WI38 (cell line): Measurements from ENCODE around the gene SPTBN4.
"Not testable (repeated sequence)": the region's sequence is repeated elsewhere in the genome, so short reads cannot be mapped to it uniquely, and the experiment has no call there.

Experiments used
- H3K4me3 ChIP-seq: 2 replicates; pipeline ENCODE4 v1.5.1; 2011; ENCODE audit warnings: low read depth, mild to moderate bottlenecking, control low read depth, low read length
- TF ChIP-seq, protein P1 (sequence below): IDR thresholded peaks from 2 replicates; pipeline ENCODE4 v1.5.1; 2012; ENCODE audit warnings: low read depth, mild to moderate bottlenecking, control low read depth, low read length

Gene SPTBN4

DNA sequence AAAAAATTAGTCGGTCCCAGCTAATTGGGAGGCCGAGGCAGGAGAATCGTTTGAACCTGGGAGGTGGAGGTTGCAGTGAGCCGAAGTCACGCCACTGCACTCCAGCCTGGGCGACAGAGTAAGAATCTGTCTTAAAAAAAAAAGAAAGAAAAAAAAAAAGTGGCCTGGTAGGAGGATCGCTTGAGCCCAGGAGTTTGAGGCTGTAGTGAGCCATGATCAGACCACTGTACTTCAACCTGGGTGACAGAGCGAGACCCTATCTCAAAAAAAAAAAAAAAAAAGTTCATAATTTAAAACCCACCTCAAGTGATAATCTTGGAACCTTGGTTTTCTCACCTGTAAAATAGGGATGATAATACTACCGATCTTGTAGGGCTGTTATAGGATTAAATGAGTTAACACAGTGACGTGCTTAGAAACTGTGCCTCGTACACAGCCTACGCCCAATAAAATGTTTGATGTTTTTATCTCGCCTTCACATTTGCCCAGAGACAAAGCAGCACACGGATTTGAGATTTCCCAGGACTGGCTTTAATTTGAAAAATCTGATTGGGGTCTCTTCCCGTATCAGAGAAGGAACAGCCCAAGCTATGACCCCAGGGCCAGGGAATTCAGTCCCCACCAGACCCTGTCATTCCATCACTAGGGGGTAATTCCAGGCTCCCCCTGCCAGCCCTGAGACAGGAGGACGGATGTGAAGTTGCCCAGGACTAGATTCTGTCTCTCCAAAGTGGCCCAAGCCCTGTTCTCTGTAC is 44.6 kb upstream of the SPTBN4 start:
- TF ChIP-seq, protein P1, sequence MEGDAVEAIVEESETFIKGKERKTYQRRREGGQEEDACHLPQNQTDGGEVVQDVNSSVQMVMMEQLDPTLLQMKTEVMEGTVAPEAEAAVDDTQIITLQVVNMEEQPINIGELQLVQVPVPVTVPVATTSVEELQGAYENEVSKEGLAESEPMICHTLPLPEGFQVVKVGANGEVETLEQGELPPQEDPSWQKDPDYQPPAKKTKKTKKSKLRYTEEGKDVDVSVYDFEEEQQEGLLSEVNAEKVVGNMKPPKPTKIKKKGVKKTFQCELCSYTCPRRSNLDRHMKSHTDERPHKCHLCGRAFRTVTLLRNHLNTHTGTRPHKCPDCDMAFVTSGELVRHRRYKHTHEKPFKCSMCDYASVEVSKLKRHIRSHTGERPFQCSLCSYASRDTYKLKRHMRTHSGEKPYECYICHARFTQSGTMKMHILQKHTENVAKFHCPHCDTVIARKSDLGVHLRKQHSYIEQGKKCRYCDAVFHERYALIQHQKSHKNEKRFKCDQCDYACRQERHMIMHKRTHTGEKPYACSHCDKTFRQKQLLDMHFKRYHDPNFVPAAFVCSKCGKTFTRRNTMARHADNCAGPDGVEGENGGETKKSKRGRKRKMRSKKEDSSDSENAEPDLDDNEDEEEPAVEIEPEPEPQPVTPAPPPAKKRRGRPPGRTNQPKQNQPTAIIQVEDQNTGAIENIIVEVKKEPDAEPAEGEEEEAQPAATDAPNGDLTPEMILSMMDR, result no peak
- peak overlapping the region; percentile 57; the same call in 1 of the 2 replicates for H3K4me3 ChIP-seq

DNA sequence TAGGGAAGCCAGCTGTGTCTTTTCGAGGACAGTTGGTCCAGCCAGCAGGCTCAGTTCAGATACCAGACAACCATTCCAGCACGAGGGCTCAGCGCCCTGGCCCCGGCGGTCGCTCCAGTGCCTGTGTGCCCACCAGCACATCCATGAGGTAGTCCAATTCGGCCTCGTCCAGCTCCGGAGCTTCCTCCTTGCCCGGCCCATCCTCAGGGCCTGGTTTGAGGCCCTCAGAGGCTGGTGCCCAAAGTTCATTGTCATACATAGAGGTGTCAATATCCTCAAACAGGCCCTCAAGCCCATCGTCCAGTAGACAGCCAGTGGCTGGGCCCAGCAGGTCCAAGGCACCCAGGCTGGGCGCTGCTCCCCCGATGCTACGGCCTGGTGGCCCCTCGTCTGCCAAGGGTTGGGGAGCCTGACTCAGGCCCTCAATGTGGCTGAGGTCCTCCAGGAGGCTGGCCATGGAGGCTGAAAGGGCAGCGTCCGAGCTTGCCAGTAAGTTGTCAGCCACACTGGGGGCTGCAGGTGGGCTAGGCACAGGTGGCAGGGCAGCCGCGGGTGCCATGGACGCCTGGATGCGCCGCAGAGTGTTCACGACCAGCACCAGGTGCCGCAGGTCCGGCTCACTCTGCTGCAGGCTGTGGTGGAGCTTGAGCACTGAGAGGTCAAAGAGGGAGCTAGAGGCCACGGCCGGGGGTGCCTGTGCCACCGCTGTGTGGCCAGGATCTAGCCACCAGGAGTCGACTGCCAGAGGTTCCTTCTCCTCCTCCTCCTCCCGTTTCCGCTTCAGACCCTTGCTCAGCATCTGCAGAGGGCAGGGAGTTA is 43.8 kb upstream of the SPTBN4 start:
- peak overlapping the region; percentile 74; the same call in 1 of the 2 replicates for H3K4me3 ChIP-seq
- TF ChIP-seq, protein P1, result no peak

DNA sequence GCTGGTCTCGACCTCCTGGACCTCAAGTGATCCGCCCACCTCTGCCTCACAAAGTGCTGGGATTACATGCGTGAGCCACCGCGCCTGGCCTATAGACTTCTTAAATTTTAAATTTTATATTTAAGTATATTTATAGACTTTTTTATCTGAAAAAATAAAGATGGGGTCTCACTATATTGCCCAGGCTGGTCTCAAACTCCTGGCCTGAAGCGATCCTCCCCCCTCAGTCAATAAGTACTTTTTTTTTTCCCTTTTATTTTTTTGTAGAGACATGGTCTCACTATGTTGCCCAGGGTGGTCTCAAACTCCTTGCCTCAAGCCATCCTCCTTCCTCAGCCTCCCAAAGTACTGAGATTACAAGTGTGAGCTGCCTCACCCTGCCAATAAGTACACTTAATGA is 42.9 kb upstream of the SPTBN4 start:
- peak overlapping the region; percentile 74 for H3K4me3 ChIP-seq
- TF ChIP-seq, protein P1, result no peak

DNA sequence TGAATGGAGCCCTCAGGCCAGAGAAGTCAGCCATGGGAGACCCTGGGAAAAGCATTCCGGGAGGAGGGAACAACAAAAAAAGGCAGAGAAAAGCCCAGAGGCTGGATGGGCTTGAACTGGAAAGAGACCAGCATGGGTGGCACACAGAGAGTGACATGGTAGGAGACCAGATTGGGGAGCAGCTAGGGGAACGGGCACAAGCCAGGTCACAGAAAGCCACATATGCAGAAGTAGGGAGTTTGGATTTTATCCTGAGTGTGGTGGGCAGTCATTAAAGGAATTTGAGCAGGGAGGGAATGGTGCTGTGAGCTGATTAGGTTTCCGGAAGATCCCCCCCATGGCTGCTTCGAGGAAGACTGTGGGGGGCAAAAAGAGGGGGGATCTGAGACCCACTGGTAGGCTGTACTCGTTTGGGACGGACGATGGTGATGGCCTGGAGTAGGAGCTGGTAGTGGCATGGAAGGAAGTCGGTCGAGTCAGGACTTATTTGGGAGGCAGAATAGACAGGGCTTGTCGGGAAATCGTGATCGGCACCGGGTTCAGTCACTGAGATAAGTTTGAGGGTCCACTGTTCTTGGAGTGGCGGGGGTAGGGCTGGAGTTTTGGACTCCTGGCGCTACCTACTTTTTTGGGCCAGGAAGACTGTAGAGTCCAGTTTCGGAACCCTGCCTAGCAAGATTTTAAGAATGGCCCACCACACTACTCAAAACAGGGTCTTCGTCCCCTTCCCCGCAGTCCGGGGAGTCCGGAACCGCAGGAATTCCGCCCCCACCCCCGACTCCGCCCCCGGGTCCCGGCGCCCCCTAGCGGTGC is 42.0 kb upstream of the SPTBN4 start:
- peak overlapping the region; percentile 74 for H3K4me3 ChIP-seq
- TF ChIP-seq, protein P1, result no peak

DNA sequence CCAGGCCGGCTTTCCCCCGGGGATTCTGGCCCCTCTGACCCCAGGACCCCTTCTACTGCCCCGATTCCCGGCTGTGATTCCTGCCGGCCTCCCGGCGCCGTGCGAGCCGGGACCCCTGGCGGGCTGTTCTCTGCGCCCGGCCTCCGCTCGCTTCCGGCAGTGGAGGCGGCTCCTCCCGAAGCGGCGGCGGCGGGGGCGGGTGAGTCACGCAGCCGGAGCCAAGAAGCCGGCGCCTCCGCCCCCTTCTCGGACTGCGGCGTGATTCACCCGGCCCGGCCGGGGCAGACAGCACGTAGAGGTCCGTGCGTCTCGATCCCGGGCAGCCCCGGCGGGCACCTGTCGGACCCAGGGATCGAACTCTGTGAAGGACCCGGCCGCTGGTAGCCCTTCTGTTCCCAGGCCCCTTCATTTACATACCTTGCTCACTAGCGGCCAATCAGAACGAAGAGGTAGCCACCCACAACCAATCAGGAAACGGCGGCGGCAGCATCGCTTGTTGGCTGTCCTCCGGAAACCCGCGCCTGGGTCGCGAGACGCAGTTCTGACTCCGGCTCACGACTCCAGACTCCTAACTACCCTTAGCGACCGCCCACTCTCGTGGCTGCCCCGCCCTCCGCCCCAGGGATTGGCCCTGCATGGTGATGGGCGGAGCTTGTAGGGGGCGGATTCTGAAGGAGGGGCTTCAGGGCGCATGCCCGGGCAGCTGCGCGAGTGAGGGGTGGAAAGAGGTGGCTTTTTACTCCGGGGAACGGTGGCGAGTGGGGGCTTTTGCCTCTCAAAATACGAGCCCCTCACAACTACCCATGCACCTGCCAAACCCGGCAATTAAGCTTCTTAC is 41.1 kb upstream of the SPTBN4 start, which contains the start of gene SERTAD1:
SERTAD1 (minus strand) TSS at position 543 of the 838 bp plus-strand sequence. CDS start 2,446 bp downstream, outside the sequence.
- TF ChIP-seq, protein P1, result peak; percentile 58
- H3K4me3 ChIP-seq, result peak within 1 kb of the TSS; percentile 74

DNA sequence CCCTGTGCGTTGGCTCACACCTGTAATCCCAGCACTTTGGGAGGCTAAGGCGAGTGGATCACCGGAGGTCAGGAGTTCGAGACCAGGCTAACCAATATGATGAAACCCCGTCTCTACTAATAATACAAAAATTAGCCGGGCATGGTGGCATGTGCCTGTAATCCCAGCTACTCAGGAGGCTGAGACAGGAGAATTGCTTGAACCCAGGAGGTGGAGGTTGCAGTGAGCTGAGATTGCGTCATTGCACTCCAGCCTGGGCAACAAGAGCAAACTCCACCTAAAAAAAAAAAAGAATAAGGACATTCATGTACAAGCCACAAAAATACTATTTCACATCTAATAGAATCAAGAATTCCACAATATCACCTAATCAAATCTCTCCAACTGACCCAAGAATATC is 38.6 kb upstream of the SPTBN4 start:
- not testable (repeated sequence) for H3K4me3 ChIP-seq

DNA sequence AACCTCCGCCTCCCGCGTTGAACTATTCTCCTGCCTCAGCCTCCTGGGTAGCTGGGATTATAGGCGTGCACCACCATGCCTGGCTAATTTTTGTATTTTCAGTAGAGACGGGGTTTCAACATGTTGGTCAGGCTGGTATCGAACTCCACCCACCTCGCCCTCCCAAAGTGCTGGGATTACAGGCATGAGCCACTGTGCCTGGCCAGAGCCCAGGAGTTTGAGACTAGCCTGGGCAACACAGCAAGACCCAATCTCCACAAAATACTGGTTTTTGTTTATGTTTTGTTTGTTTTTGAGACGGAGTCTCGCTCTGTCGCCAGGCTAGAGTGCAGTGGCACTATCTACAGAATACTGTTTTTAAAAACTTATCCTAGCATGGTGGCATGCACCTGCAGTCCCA is 36.6 kb upstream of the SPTBN4 start:
- H3K4me3 ChIP-seq, result not testable (repeated sequence)
